HepG2 (cell line): ENCODE results near the gene NXT1. TPM values are rescaled to one million over a fixed set of nuclear protein-coding genes. Genes with fewer than 3 reads are reported as not detected.

Source experiments
- ATAC-seq: fragments of 200-7000 bp; cut with Tn5 transposase; 3 replicates; pipeline ENCODE4 v1.9.1; 2020; ENCODE audit warnings: mild to moderate bottlenecking, moderate library complexity
- BruUV-seq: library from RNA; stranded (reverse); fragments of 400-500 nt; replicated peaks from 2 replicates; lab custom pipeline; 2021; lab: Mats Ljungman, UMichigan
- CTCF ChIA-PET: fragments of 300-600 bp; formaldehyde crosslinking; extraction: SDS; loops from one replicate; lab custom pipeline; 2021; ENCODE audit warnings: low total read pairs, inconsistent platforms, low intra/inter-chr PET ratio; lab: Yijun Ruan, JAX
- POLR2A ChIA-PET: fragments of 350-600 bp; sonication (Branson Sonifier 250); formaldehyde crosslinking; loops from one replicate; lab custom pipeline; 2020; ENCODE audit warnings: antibody characterized with exemption, inconsistent platforms; lab: Yijun Ruan, JAX
- DNase-seq: peaks from one replicate; pipeline ENCODE4 v3.0.0-alpha.2; 2015; ENCODE audit warnings: low spot score
- FAIRE-seq: peaks from 3 replicates; lab custom pipeline; 2011; peaks lifted over from hg19 to GRCh38; lab: Jason Lieb, UNC
- H2AFZ ChIP-seq: one replicate; pipeline ENCODE4 v1.6.1; 2011; ENCODE audit warnings: low read length, inconsistent platforms
- H3K27ac ChIP-seq: fragments of 300-600 bp; 3 replicates; pipeline ENCODE4 v1.8.0; 2011; ENCODE audit warnings: mixed run types, mild to moderate bottlenecking, mixed read lengths, low read length, inconsistent platforms; ENCODE audit not compliant: insufficient read depth; ENCODE audit errors: extremely low read length
- H3K27me3 ChIP-seq, 2 experiments: fragments of 200-600 bp in 1 of 2; 2 replicates in 1 of 2; 3 replicates in 1 of 2; pipeline versions ENCODE4 v1.6.0 to v1.8.0; 2011; ENCODE audit warnings: low read length in 2 of 2, mild to moderate bottlenecking in 2 of 2, moderate library complexity in 2 of 2, inconsistent platforms in 1 of 2; ENCODE audit not compliant: insufficient read depth in 2 of 2, control insufficient read depth in 1 of 2
- H3K36me3 ChIP-seq, 2 experiments: fragments of 200-600 bp in 1 of 2; replicated peaks in 1 of 2; 2 replicates in 1 of 2; 3 replicates in 1 of 2; pipeline versions ENCODE4 v1.5.1 to v1.8.0; 2011; ENCODE audit warnings: low read length in 2 of 2, inconsistent platforms in 1 of 2; ENCODE audit not compliant: insufficient read depth in 2 of 2, control insufficient read depth in 1 of 2
- H3K4me1 ChIP-seq: 2 replicates; pipeline ENCODE4 v1.5.1; 2012; ENCODE audit warnings: low read length, inconsistent platforms; ENCODE audit not compliant: insufficient read depth
- H3K4me2 ChIP-seq: 2 replicates; pipeline ENCODE4 v1.6.0; 2011; ENCODE audit warnings: low read depth, low read length, inconsistent platforms
- H3K4me3 ChIP-seq, 3 experiments: fragments of 200-600 bp in 1 of 3; sonication (generic), shearing (Covaris generic) in 1 of 3; replicated peaks in 1 of 3; 2 replicates each; pipeline ENCODE4 v1.5.1; 2011 to 2016; ENCODE audit warnings: low read length in 3 of 3, inconsistent platforms in 2 of 3, low read depth in 2 of 3, mild to moderate bottlenecking in 2 of 3, control low read depth in 1 of 3, mixed read lengths in 1 of 3; ENCODE audit not compliant: insufficient read depth in 1 of 3
- H3K79me2 ChIP-seq: one replicate; pipeline ENCODE4 v1.6.1; 2011; ENCODE audit warnings: low read length, inconsistent platforms; ENCODE audit not compliant: insufficient read depth
- H3K9ac ChIP-seq: 2 replicates; pipeline ENCODE4 v1.6.0; 2011; ENCODE audit warnings: mild to moderate bottlenecking, low read depth, low read length, inconsistent platforms; ENCODE audit not compliant: insufficient read depth
- H3K9me3 ChIP-seq: 2 replicates; pipeline ENCODE4 v1.5.1; 2012; ENCODE audit warnings: mild to moderate bottlenecking, low read length
- H4K20me1 ChIP-seq: 2 replicates; pipeline ENCODE4 v1.6.0; 2011; ENCODE audit warnings: inconsistent platforms, mild to moderate bottlenecking, low read length, moderate library complexity; ENCODE audit not compliant: insufficient read depth
- ARHGAP35 ChIP-seq: sonication (generic); formaldehyde crosslinking; IDR thresholded peaks from 2 replicates; pipeline ENCODE4 v1.9.0; 2022; ENCODE audit warnings: mild to moderate bottlenecking, inconsistent platforms, moderate library complexity, missing genetic modification reagents, borderline replicate concordance
- KAT2B ChIP-seq: fragments of 150-350 bp; IDR thresholded peaks from 2 replicates; pipeline ENCODE4 v1.6.1; 2014; ENCODE audit warnings: low read depth, low read length, borderline replicate concordance
- LRRFIP1 ChIP-seq: sonication (generic); formaldehyde crosslinking; conservative IDR thresholded peaks from 2 replicates; pipeline ENCODE4 v1.4.0; 2020; ENCODE audit warnings: missing genetic modification reagents
- NFE2 ChIP-seq: sonication (generic); formaldehyde crosslinking; IDR thresholded peaks from 2 replicates; pipeline ENCODE4 v1.4.0; 2020; ENCODE audit warnings: missing genetic modification reagents
- RBM22 ChIP-seq: fragments of 200-400 bp; formaldehyde crosslinking; optimal IDR thresholded peaks from 2 replicates; pipeline ENCODE3; 2017; ENCODE audit warnings: mild to moderate bottlenecking, low read length, moderate library complexity
- RNF219 ChIP-seq: sonication (generic); formaldehyde crosslinking; IDR thresholded peaks from 2 replicates; pipeline ENCODE4 v1.5.0; 2020; ENCODE audit warnings: mild to moderate bottlenecking, missing genetic modification reagents
- SMYD3 ChIP-seq: sonication (generic); formaldehyde crosslinking; IDR thresholded peaks from 2 replicates; pipeline ENCODE4 v1.8.1; 2023; ENCODE audit warnings: mild to moderate bottlenecking, missing genetic modification reagents
- SRY ChIP-seq: sonication (generic); formaldehyde crosslinking; IDR thresholded peaks from 2 replicates; pipeline ENCODE4 v1.8.0; 2022; ENCODE audit warnings: mild to moderate bottlenecking, missing genetic modification reagents
- TFAP4 ChIP-seq: sonication (generic); IDR thresholded peaks from 2 replicates; pipeline ENCODE4 v1.6.1; 2016; ENCODE audit warnings: low read depth, borderline replicate concordance
- THAP7 ChIP-seq: sonication (generic); formaldehyde crosslinking; IDR thresholded peaks from 2 replicates; pipeline ENCODE4 v1.8.1; 2023; ENCODE audit warnings: mild to moderate bottlenecking, missing genetic modification reagents
- THAP8 ChIP-seq: sonication (generic); formaldehyde crosslinking; IDR thresholded peaks from 2 replicates; pipeline ENCODE4 v1.5.1; 2020; ENCODE audit warnings: missing genetic modification reagents, mild to moderate bottlenecking, borderline replicate concordance
- TMF1 ChIP-seq: sonication (generic); formaldehyde crosslinking; IDR thresholded peaks from 2 replicates; pipeline ENCODE4 v1.8.1; 2022; ENCODE audit warnings: low read depth, missing genetic modification reagents
- WIZ ChIP-seq: sonication (generic); formaldehyde crosslinking; IDR thresholded peaks from 2 replicates; pipeline ENCODE4 v1.5.1; 2020; ENCODE audit warnings: mild to moderate bottlenecking, missing genetic modification reagents
- ZNF234 ChIP-seq: sonication (generic); formaldehyde crosslinking; conservative IDR thresholded peaks from 2 replicates; pipeline ENCODE4 v1.5.1; 2020; ENCODE audit warnings: mild to moderate bottlenecking, missing genetic modification reagents
- ZNF263 ChIP-seq: sonication (generic); formaldehyde crosslinking; IDR thresholded peaks from 2 replicates; pipeline ENCODE4 v1.4.0; 2020; ENCODE audit warnings: missing genetic modification reagents
- WGBS: methylation state at CpG from one replicate; pipeline ENCODE4 v1.1.6; 2017; ENCODE audit warnings: low lambda C conversion rate; 5-methylcytosine and 5-hydroxymethylcytosine counted together
- in situ Hi-C: cut with HindIII; loops from 2 replicates; pipeline ENCODE4 v1.10.0; 2017; ENCODE audit warnings: low pct_unique_long_range_greater_than_20kb; ENCODE audit not compliant: extremely low pct_ligation_motif_present
- intact Hi-C: fragments of 100-400 bp; cut with micrococcal nuclease; formaldehyde crosslinking; loops from one replicate; pipeline ENCODE4 v1.10.0; 2022; ENCODE audit not compliant: unreplicated experiment
- polyA plus RNA-seq, 8 experiments: library from polyadenylated mRNA; depleted of rRNA in 3 of 8; stranded (reverse) in 7 of 8; unstranded in 1 of 8; fragments of >200 nt; fragmentation: Illumina TruSeq in 4 of 8; extraction: Trizol in 4 of 8; gene quantifications; 2 replicates each; pipeline versions ENCODE4 v1.2.1 to v1.2.3, GENCODE V29; 2011 to 2016; ENCODE audit warnings: low read depth in 4 of 8, missing spikeins in 1 of 8, mixed read lengths in 1 of 8; ENCODE audit not compliant: insufficient read depth in 1 of 8
- total RNA-seq, 5 experiments: library from RNA; depleted of rRNA; stranded (reverse); fragments of >200 nt; fragmentation: Illumina TruSeq; extraction: Trizol; gene quantifications; 2 replicates each; pipeline ENCODE4 v1.2.3, GENCODE V29; 2016; ENCODE audit warnings: low read depth in 1 of 5

NXT1 gene
- total and polyA plus RNA-seq, 2 of the 13 experiments (the other 11 are each of a cell fraction or from before 2014, with no cell fraction given), result 35.6 to 65.9 TPM

GRCh38 chr20:23350904-23351838 lies 580 bp downstream of the NXT1 start (continued):
- TF ChIP-seq KAT2B (no peak), NFE2 (CRISPR knock-in tag) (no peak), ZNF263 (peak; percentile 50; the same call in 1 of the 2 replicates), TFAP4 (no peak), THAP7 (CRISPR knock-in tag) (no peak), WIZ (CRISPR knock-in tag) (no peak), RNF219 (no peak)

- ChIA-PET CTCF (no interaction called here), POLR2A (no interaction called here)
- peaks cover 57% of the 10 kb centered on the region for H3K4me1 ChIP-seq
- no peak overlapping the region for H3K4me3 ChIP-seq
- H4K20me1 ChIP-seq, result peaks cover 11% of the 10 kb centered on the region
- no TSS peak for BruUV-seq
- no peak overlapping the region for H2AFZ ChIP-seq
- no peaks in the 10 kb centered on the region for H3K9me3 ChIP-seq
- intact Hi-C loops, result loop anchor here (5.0 to 10.0 kb wide), 2 partner anchors 844 to 941 kb away; no protein-coding TSS in a partner anchor
- no peak overlapping the region for H3K27ac ChIP-seq
- WGBS, result 97% methylated on average over 27 of the region's 27 CpGs
- H3K4me2 ChIP-seq, result no peak overlapping the region
- no peak overlapping the region for H3K9ac ChIP-seq
- H3K79me2 ChIP-seq, result peaks cover 30% of the 10 kb centered on the region
- ATAC-seq (no peak), FAIRE-seq (no peak), DNase-seq (no peak)
- H3K27me3 ChIP-seq, result no peaks in the 10 kb centered on the region; a peak in 1 of 5 replicates
- in situ Hi-C loops, result loop anchor here (10.0 kb wide), 1 partner anchor 781 kb away; no protein-coding TSS in a partner anchor
- peaks cover 3 to 12% of the 10 kb centered on the region in 2 experiments; a peak in 4 of 5 replicates for H3K36me3 ChIP-seq
- no peak for TF ChIP-seq ZNF234 (CRISPR knock-in tag)
- TF ChIP-seq SMYD3 (CRISPR knock-in tag), result no peak
- TF ChIP-seq SRY, result no peak
- peak; percentile 72 for TF ChIP-seq RBM22
- TF ChIP-seq TMF1, result no peak
- no peak for TF ChIP-seq THAP8 (CRISPR knock-in tag)
- TF ChIP-seq ARHGAP35 (CRISPR knock-in tag), result no peak
- no peak for TF ChIP-seq LRRFIP1 (CRISPR knock-in tag)
These were observed 5.6 kb downstream of the NXT1 start for GRCh38 chr20:23356203-23356602.
